Keratinocyte (primary cell): Measurements from ENCODE around the gene LSP1.

ENCODE experiments used
- CTCF ChIP-seq, 3 experiments: IDR thresholded peaks in 1 of 3; conservative IDR thresholded peaks in 1 of 3; optimal IDR thresholded peaks in 1 of 3; 2 replicates in 2 of 3; 3 replicates in 1 of 3; pipeline versions ENCODE3 to v1.5.1; 2011; ENCODE audit warnings: low read length in 3 of 3, mild to moderate bottlenecking in 3 of 3, moderate library complexity in 2 of 3, control low read depth in 1 of 3, inconsistent platforms in 1 of 3; ENCODE audit not compliant: insufficient read depth in 2 of 3; ENCODE audit errors: extremely low read depth in 1 of 3
- EZH2 ChIP-seq: IDR thresholded peaks from one replicate; pipeline ENCODE4 v1.6.1; 2012; ENCODE audit warnings: inconsistent platforms, mild to moderate bottlenecking, low read length, moderate library complexity

- TF ChIP-seq CTCF (optimal IDR thresholded peaks at IDR 0.05 in 1 of 3, IDR thresholded peaks at IDR 0.05 in 1 of 3, conservative IDR thresholded peaks at IDR 0.05 in 1 of 3; ENCODE audit: extremely low read depth in 1 of 3, insufficient read depth in 2 of 3, low read length in 3 of 3), result no peak
- no peak for TF ChIP-seq EZH2
Measured at GRCh38 chr11:1835671-1836010, 17.2 kb upstream of the LSP1 start.
